ENCODE results near the gene SOD1.

- TF ChIP-seq POLR2AphosphoS5 (IDR thresholded peaks at IDR 0.05; ENCODE audit: insufficient read depth in 1 of 2, low read depth in 1 of 2) (no peak), CTCF (IDR thresholded peaks at IDR 0.05) (no peak), POLR2A (IDR thresholded peaks at IDR 0.05) (no peak)
These were observed 18.0 kb upstream of the SOD1 start for GRCh38 chr21:31641416-31641922.

Measured in vagina (tissue), 2 donors.